PC-9 (cell line): Measurements from ENCODE around the gene VDR. TPM values are rescaled to one million over a fixed set of nuclear protein-coding genes. Genes with fewer than 3 reads are reported as not detected.

Source experiments
- BruUV-seq: library from RNA; stranded (reverse); fragments of 400-500 nt; replicated peaks from 2 replicates; lab custom pipeline; 2021; lab: Mats Ljungman, UMichigan
- CTCF ChIA-PET: fragments of 300-600 bp; sonication (Branson Sonifier 250); formaldehyde crosslinking; loops from one replicate; lab custom pipeline; 2022; ENCODE audit warnings: antibody characterized with exemption; lab: Charles Lee
- POLR2A ChIA-PET: fragments of 300-600 bp; sonication (Branson Sonifier 250); formaldehyde crosslinking; loops from one replicate; lab custom pipeline; 2022; ENCODE audit warnings: antibody characterized with exemption; ENCODE audit not compliant: unreplicated experiment; lab: Charles Lee
- DNase-seq, 2 experiments: peaks; one replicate each; pipeline versions ENCODE4 v3.0.0 to v3.0.0-alpha.2; 2015 to 2022; ENCODE audit warnings: mixed read lengths in 1 of 2
- H2AFZ ChIP-seq: fragments of 200-600 bp; sonication (generic); 2 replicates; pipeline ENCODE4 v1.8.1; 2017; ENCODE audit warnings: antibody characterized with exemption
- H3F3A ChIP-seq: fragments of 200-600 bp; sonication (generic); 2 replicates; pipeline ENCODE4 v1.8.1; 2017; ENCODE audit warnings: antibody characterized with exemption, mild to moderate bottlenecking, low read depth; ENCODE audit not compliant: insufficient read depth
- H3K27ac ChIP-seq: fragments of 200-600 bp; sonication (generic); 2 replicates; pipeline ENCODE4 v1.6.1; 2016; ENCODE audit warnings: mixed run types
- H3K27me3 ChIP-seq: fragments of 200-600 bp; sonication (generic); 2 replicates; pipeline ENCODE4 v1.6.1; 2016; ENCODE audit warnings: low read depth, mixed run types; ENCODE audit not compliant: insufficient read depth
- H3K36me3 ChIP-seq: fragments of 200-600 bp; sonication (generic); 2 replicates; pipeline ENCODE4 v1.6.1; 2016; ENCODE audit warnings: low read depth, mixed run types
- H3K4me1 ChIP-seq: fragments of 200-600 bp; sonication (generic); replicated peaks from 2 replicates; pipeline ENCODE4 v1.6.1; 2016; ENCODE audit warnings: mixed run types; ENCODE audit not compliant: insufficient read depth
- H3K4me2 ChIP-seq: fragments of 200-600 bp; sonication (generic); 2 replicates; pipeline ENCODE4 v1.6.1; 2017; ENCODE audit warnings: mixed run types
- H3K4me3 ChIP-seq: fragments of 200-600 bp; sonication (generic); 2 replicates; pipeline ENCODE4 v1.6.1; 2016; ENCODE audit warnings: mixed run types
- H3K79me2 ChIP-seq: fragments of 200-600 bp; sonication (generic); 2 replicates; pipeline ENCODE4 v1.6.1; 2017; ENCODE audit warnings: low read depth, mixed run types
- H3K9me2 ChIP-seq: fragments of 200-600 bp; sonication (generic); 2 replicates; pipeline ENCODE4 v1.8.1; 2017; ENCODE audit warnings: mild to moderate bottlenecking; ENCODE audit not compliant: insufficient read depth
- H3K9me3 ChIP-seq: fragments of 200-600 bp; sonication (generic); 2 replicates; pipeline ENCODE4 v1.8.1; 2016; ENCODE audit warnings: low read depth; ENCODE audit not compliant: insufficient read depth
- H4K20me1 ChIP-seq: fragments of 200-600 bp; sonication (generic); 2 replicates; pipeline ENCODE4 v1.8.1; 2017; ENCODE audit not compliant: insufficient read depth
- CTCF ChIP-seq: fragments of 200-600 bp; sonication (generic); conservative IDR thresholded peaks from 2 replicates; pipeline ENCODE4 v1.6.1; 2017; ENCODE audit warnings: mixed run types, antibody characterized with exemption, mild to moderate bottlenecking, moderate library complexity
- EZH2 ChIP-seq: fragments of 200-600 bp; sonication (generic); IDR thresholded peaks from 2 replicates; pipeline ENCODE4 v1.8.0; 2017; ENCODE audit warnings: antibody characterized with exemption, low read depth
- intact Hi-C: fragments of 100-400 bp; cut with micrococcal nuclease; formaldehyde crosslinking; loops from one replicate; pipeline ENCODE4 v1.10.0; 2022; ENCODE audit not compliant: unreplicated experiment
- total RNA-seq: library from RNA; stranded (reverse); gene quantifications from 2 replicates; pipeline ENCODE4 v1.2.3, GENCODE V29; 2021

The VDR gene
- total RNA-seq, 1 experiment from 2014 or later = 12.3 TPM

GRCh38 chr12:47950856-47951468 is 46.2 kb upstream of the VDR start:
- no peaks in the 10 kb centered on the region for H3K36me3 ChIP-seq
- ChIA-PET CTCF (no interaction called here), POLR2A (no interaction called here)
- H3K9me3 ChIP-seq = no peaks in the 10 kb centered on the region
- H3K4me2 ChIP-seq = no peak overlapping the region
- peaks cover 25% of the 10 kb centered on the region; the same call in 1 of the 2 replicates for H3F3A ChIP-seq
- H3K9me2 ChIP-seq = no peaks in the 10 kb centered on the region
- no peak overlapping the region for H3K27ac ChIP-seq
- no TSS peak for BruUV-seq
- H4K20me1 ChIP-seq = no peaks in the 10 kb centered on the region
- no peaks in the 10 kb centered on the region for H3K27me3 ChIP-seq
- no peak for DNase-seq
- H3K79me2 ChIP-seq = no peaks in the 10 kb centered on the region
- H3K4me3 ChIP-seq = no peak overlapping the region
- peaks cover 44% of the 10 kb centered on the region for H3K4me1 ChIP-seq
- no peak overlapping the region for H2AFZ ChIP-seq
- TF ChIP-seq CTCF (no peak), EZH2 (no peak)
- intact Hi-C loops = no loop called here

- H3K27ac ChIP-seq = no peak overlapping the region
- H3F3A ChIP-seq = peaks cover 28% of the 10 kb centered on the region; the same call in 1 of the 2 replicates
- no TSS peak for BruUV-seq
- no peak overlapping the region for H3K4me2 ChIP-seq
- no peaks in the 10 kb centered on the region for H3K9me2 ChIP-seq
- H3K27me3 ChIP-seq = no peaks in the 10 kb centered on the region
- TF ChIP-seq EZH2 (no peak), CTCF (peak; percentile 93)
- ChIA-PET POLR2A (interaction anchor here (0.7 kb wide), 1 partner anchor 45 kb away, joined by 6 read pairs; the partner anchor contains the start of gene VDR), CTCF (interaction anchor here (0.5 to 1.9 kb wide), 10 partner anchors 27 to 1024 kb away, joined by 3 to 16 read pairs (median 4); partner anchors contain the start of gene ENDOU)
- H2AFZ ChIP-seq = no peak overlapping the region
- H4K20me1 ChIP-seq = no peaks in the 10 kb centered on the region
- no peaks in the 10 kb centered on the region for H3K9me3 ChIP-seq
- intact Hi-C loops = loop anchor here (1.0 to 5.0 kb wide), 5 partner anchors 44 to 232 kb away; no protein-coding TSS in a partner anchor
- DNase-seq = peak; percentile 66 to 79
- no peaks in the 10 kb centered on the region for H3K79me2 ChIP-seq
- no peak overlapping the region for H3K4me3 ChIP-seq
- peaks cover 51% of the 10 kb centered on the region for H3K4me1 ChIP-seq
- H3K36me3 ChIP-seq = no peaks in the 10 kb centered on the region
These were observed 44.9 kb upstream of the VDR start for GRCh38 chr12:47949441-47950341.

GRCh38 chr12:47947341-47947740 is 42.5 kb upstream of the VDR start:
- CTCF ChIA-PET = interaction anchor here (1.3 to 1.8 kb wide), 4 partner anchors 43 to 109 kb away, joined by 3 to 12 read pairs (median 6); partner anchors contain the start of gene VDR
- POLR2A ChIA-PET = interaction anchor here (0.5 to 0.8 kb wide), 4 partner anchors 37 to 75 kb away, joined by 3 to 6 read pairs (median 3); partner anchors contain the start of gene VDR

More at GRCh38 chr12:47947341-47947740, 42.5 kb upstream of the VDR start:
- Histone ChIP-seq H3K4me2 (peak overlapping the region; percentile 74), H3F3A (peaks cover 20% of the 10 kb centered on the region; the same call in 1 of the 2 replicates), H3K79me2 (no peaks in the 10 kb centered on the region), H3K27ac (peak overlapping the region; percentile 87), H3K9me3 (no peaks in the 10 kb centered on the region), H3K4me1 (peaks cover 43% of the 10 kb centered on the region), H3K36me3 (no peaks in the 10 kb centered on the region), H3K4me3 (peak overlapping the region; percentile 47; the same call in 1 of the 2 replicates), H2AFZ (no peak overlapping the region), H3K27me3 (no peaks in the 10 kb centered on the region), H4K20me1 (no peaks in the 10 kb centered on the region), H3K9me2 (no peaks in the 10 kb centered on the region)
- intact Hi-C loops = loop anchor here (5.0 kb wide), 2 partner anchors 90 to 230 kb away; no protein-coding TSS in a partner anchor
- DNase-seq = no peak
- TF ChIP-seq CTCF (no peak), EZH2 (no peak)
- BruUV-seq = no TSS peak
